ENCODE data around the gene KRTAP5-3.

- TF ChIP-seq KDM1A (IDR thresholded peaks at IDR 0.05; ENCODE audit: low read depth): no peak
- TF ChIP-seq CTCF (IDR thresholded peaks at IDR 0.05): no peak
- TF ChIP-seq MAZ (IDR thresholded peaks at IDR 0.05; ENCODE audit: borderline replicate concordance, low read depth, low read length): no peak
- no peak for TF ChIP-seq USF2 (IDR thresholded peaks at IDR 0.05)
- no peak for TF ChIP-seq HDAC2 (IDR thresholded peaks at IDR 0.05)
- TF ChIP-seq POLR2A (IDR thresholded peaks at IDR 0.05; ENCODE audit: low read length): no peak
Measured at GRCh38 chr11:1563697-1564534, 44.3 kb downstream of the KRTAP5-3 start.

Data from A549 (cell line).